Right hindlimb (tissue), 1 donor: ENCODE data around the gene MAN1B1.

Experiments used
- DNase-seq: peaks from one replicate; pipeline ENCODE4 v3.0.0-alpha.2; 2018

The MAN1B1 gene

GRCh38 chr9:137148242-137148641 lies 61.5 kb downstream of the MAN1B1 start:
- no peak for DNase-seq

DNA sequence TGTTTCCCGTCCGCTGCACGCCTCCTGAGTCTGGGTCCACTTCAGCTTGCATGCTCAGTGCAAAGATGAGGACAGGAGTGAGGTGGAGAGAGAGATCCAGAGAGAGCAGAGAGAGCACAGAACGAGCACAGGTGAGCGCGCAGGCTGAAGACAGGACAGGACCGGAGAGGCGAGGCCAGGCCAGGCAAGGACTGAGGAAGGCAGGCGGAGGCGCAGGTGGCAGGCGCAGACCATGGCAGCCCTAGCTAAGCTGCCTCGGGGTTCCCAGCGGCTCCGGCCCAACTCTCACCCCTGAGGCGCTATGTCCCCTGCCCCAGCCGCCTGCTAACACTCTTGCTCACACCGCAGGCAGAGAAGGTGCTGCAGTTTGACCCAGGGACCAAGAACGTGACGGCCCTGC lies 61.9 kb downstream of the MAN1B1 start:
- DNase-seq, result no peak

DNA sequence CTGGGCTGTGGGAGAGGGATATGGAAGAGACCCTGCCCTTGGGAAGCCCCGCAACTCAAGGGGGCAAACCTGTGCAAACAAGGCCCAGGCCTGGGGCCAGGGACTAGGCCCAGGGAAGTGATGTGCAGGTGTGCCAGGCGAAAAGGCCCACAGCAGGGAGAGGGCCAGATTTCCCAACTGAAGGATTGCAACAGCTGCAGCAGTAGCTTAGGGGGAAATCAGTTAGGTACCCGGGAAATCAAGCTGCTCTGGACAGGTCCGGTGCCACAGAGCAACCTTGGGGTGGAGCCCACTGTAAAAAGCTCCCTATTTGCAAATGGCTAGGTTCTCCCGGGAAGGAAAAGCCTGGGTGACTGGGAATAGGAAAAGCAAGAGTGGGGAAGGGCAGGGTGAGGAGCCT lies 62.6 kb downstream of the MAN1B1 start:
- no peak for DNase-seq

GRCh38 chr9:137149942-137150616 lies 63.3 kb downstream of the MAN1B1 start:
- DNase-seq, result no peak

- DNase-seq, result no peak
Measured at GRCh38 chr9:137150617-137151457, 64.1 kb downstream of the MAN1B1 start.

DNA sequence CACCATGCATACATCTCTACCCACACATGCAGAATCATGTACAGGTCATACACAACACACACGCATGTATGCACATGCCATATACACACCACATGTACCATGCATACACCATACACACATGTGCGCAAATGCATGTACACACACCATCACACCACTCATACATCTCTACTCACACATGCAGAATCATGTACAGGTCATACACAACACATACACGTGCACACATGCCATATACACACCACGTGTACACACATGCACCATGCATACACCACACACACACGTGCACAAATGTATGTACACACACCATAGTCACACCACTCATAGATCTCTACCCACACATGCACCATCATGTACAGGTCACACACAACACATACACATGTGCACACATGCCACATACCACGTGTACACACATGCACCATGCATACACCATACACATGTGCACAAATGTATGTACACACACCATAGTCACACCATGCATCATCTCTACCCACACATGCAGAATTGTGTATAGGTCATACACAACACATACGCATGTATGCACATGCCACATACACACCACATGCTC lies 66.1 kb downstream of the MAN1B1 start:
- DNase-seq, result no peak

- DNase-seq, result no peak
Measured at GRCh38 chr9:137156567-137157375, 70.0 kb downstream of the MAN1B1 start.

- DNase-seq, result no peak
Measured at GRCh38 chr9:137157618-137158415, 71.0 kb downstream of the MAN1B1 start.

DNA sequence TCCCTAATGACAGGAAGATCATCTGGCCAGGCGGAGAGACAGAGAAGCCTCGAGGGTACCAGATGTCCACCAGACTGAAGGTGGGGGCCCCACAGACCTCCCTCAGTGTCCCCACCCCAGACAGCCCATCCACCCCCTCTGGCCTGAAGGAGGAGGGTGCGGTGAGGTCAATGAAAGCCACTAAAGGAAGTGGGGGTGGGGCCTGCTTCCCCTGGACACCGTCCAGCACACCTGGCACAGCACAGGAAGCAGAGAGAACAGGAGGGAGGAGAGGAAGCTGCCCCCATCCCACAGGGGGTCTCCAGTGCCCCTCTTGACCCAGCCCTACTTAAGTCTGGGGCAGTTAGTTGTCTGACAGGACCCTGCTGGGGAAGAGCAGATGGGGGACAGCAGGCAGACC lies 71.8 kb downstream of the MAN1B1 start:
- DNase-seq, result no peak
